ENCODE results near the gene ELL. TPM values are rescaled to one million over a fixed set of nuclear protein-coding genes. Genes with fewer than 3 reads are reported as not detected.

ELL gene
- total RNA-seq, 1 experiment from 2014 or later = 21.0 TPM

DNA sequence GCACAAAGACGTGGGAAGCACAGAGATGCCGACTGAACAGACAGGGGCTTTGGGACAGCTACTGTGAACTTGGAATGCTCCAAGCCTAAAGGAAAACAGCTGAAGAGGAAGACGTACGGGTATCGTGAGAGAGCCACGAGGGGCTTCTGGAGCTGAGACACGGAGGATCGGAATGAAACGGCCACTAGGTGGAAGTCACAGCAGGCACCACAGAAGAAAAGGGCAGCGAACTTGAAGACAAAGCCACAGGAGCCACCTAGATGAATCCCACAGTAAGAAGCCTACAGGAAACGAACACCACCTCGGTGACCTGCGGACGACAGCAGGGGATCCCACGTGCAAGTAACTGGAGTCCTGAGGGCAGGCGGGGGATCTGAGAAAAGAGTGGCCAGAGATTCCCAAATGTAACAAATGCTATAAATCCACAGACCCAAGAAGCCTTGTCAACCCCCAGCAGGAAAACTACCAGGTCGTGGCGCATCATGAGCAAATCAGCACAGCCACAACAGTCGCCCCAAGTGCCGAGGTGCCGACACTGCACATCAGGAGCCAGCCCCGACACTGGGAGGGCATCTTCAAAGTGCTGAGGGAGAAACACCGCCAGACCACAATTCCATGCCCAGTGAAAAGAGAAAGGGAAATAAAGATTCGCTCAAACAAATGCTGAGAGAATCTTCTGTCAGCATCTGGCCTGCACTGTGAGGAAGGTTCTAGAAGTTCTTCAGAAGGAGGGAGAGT is 44.7 kb downstream of the ELL start:
- Histone ChIP-seq H3K9me2 (replicated peaks; ENCODE audit: low read length) (no peaks in the 10 kb centered on the region), H3K9ac (ENCODE audit: low read length) (no peak overlapping the region), H3K4me3 (ENCODE audit: low read length) (no peak overlapping the region), H3K36me3 (ENCODE audit: low read depth, low read length) (no peaks in the 10 kb centered on the region), H4K20me1 (ENCODE audit: low read length) (peaks cover 17% of the 10 kb centered on the region; the same call in 1 of the 2 replicates), H3F3A (ENCODE audit: low read length, unreplicated experiment) (no peaks in the 10 kb centered on the region), H3K9me3 (ENCODE audit: low read length) (no peaks in the 10 kb centered on the region), H3K4me1 (ENCODE audit: insufficient read depth, low read length) (peaks cover 17% of the 10 kb centered on the region), H3K27me3 (ENCODE audit: low read length) (no peaks in the 10 kb centered on the region), H2AFZ (ENCODE audit: low read length) (no peak overlapping the region), H3K4me2 (ENCODE audit: low read length) (no peak overlapping the region), H3K27ac (ENCODE audit: low read length) (no peak overlapping the region), H3K79me2 (ENCODE audit: low read length) (peaks cover 90% of the 10 kb centered on the region)
- intact Hi-C loops (cut with micrococcal nuclease) = no loop called here
- TF ChIP-seq EZH2phosphoT487 (IDR thresholded peaks at IDR 0.05; ENCODE audit: borderline replicate concordance, low read length) = no peak
- peak; percentile 40 for TF ChIP-seq CTCF (conservative IDR thresholded peaks at IDR 0.05; ENCODE audit: low read depth, low read length)
- ChIA-PET CTCF (no interaction called here), POLR2A (ENCODE audit: unreplicated experiment) (no interaction called here)
- ATAC-seq (no peak), DNase-seq (no peak)
- BruUV-seq (replicated peaks) = no TSS peak

DNA sequence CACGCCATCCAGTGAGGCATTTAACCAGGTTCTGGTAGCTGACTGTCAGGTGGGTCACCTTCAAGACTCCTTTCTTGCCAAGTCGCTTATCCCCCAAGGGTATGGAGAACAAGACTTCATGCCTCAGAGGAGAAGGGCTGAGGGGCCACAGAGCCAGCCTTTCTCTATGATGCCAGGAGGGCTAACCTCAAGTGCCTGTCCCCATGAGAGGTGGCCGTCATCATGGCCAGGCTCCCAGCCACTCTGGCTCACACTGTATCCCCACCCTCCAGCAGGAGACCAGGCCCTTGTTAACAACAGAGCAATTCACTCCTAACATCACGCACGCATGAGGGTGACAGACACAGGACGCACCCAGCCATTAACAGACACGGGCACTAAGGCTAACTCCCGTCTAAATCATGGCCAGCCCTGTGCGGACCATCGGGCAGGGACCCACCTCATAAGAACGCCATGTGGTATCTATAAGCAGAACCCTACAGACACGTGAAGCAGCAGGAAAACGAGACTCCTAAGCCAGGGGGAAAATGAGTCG is 45.3 kb downstream of the ELL start:
- ATAC-seq (no peak), DNase-seq (no peak)
- no TSS peak for BruUV-seq (replicated peaks)
- Histone ChIP-seq H3K36me3 (ENCODE audit: low read depth, low read length) (no peaks in the 10 kb centered on the region), H3K9me2 (replicated peaks; ENCODE audit: low read length) (no peaks in the 10 kb centered on the region), H3K79me2 (ENCODE audit: low read length) (peaks cover 85% of the 10 kb centered on the region), H3K4me3 (ENCODE audit: low read length) (no peak overlapping the region), H3K4me1 (ENCODE audit: insufficient read depth, low read length) (peaks cover 17% of the 10 kb centered on the region), H4K20me1 (ENCODE audit: low read length) (peaks cover 17% of the 10 kb centered on the region; the same call in 1 of the 2 replicates), H3K9ac (ENCODE audit: low read length) (no peak overlapping the region), H2AFZ (ENCODE audit: low read length) (no peak overlapping the region), H3K9me3 (ENCODE audit: low read length) (no peaks in the 10 kb centered on the region), H3K27ac (ENCODE audit: low read length) (no peak overlapping the region), H3F3A (ENCODE audit: low read length, unreplicated experiment) (no peaks in the 10 kb centered on the region), H3K4me2 (ENCODE audit: low read length) (no peak overlapping the region), H3K27me3 (ENCODE audit: low read length) (no peaks in the 10 kb centered on the region)
- TF ChIP-seq CTCF (conservative IDR thresholded peaks at IDR 0.05; ENCODE audit: low read depth, low read length) (no peak), EZH2 (IDR thresholded peaks at IDR 0.05; ENCODE audit: low read length, unreplicated experiment) (no peak), EZH2phosphoT487 (IDR thresholded peaks at IDR 0.05; ENCODE audit: borderline replicate concordance, low read length) (no peak)
- ChIA-PET CTCF (no interaction called here), POLR2A (ENCODE audit: unreplicated experiment) (no interaction called here)
- intact Hi-C loops (cut with micrococcal nuclease) = no loop called here

DNA sequence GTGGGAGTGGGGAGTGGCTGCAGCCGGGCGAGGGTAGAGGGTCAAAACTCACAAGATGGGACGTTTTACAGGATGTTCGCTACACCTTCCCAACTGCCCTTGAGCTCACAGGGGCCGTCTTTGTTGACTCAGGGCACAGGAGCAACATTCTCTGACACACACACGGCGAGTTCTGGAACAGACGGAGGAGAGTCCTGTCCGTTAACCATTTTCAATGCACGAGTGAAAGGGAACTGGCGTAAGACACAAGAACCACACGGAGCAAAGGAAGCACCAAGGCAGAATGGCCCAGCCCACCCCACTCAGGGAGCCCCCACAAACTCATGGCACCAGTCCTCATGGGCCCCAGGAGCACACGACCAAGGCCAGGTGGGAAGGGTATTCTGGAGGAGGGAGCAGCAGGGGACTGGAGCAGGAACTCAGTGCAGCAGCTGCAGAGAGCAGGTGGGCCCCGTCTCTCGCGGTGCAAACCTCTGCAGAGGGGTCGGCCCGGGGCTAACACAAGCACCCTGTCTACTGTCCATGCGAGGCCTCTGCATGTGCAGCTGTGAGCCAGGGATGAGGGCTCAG is 46.0 kb downstream of the ELL start:
- POLR2A ChIA-PET (ENCODE audit: unreplicated experiment) = no interaction called here
- BruUV-seq (replicated peaks) = no TSS peak
- H3K4me2 ChIP-seq (ENCODE audit: low read length) = no peak overlapping the region
- intact Hi-C loops (cut with micrococcal nuclease) = no loop called here
- peaks cover 17% of the 10 kb centered on the region; the same call in 1 of the 2 replicates for H4K20me1 ChIP-seq (ENCODE audit: low read length)
- H3K79me2 ChIP-seq (ENCODE audit: low read length) = peaks cover 77% of the 10 kb centered on the region
- H3K27me3 ChIP-seq (ENCODE audit: low read length) = no peaks in the 10 kb centered on the region
- CTCF ChIA-PET = interaction anchor here (0.6 kb wide), 1 partner anchor 25 kb away, joined by 3 read pairs; no protein-coding TSS in a partner anchor
- no peak overlapping the region for H3K27ac ChIP-seq (ENCODE audit: low read length)
- TF ChIP-seq EZH2 (IDR thresholded peaks at IDR 0.05; ENCODE audit: low read length, unreplicated experiment) = no peak
- TF ChIP-seq EZH2phosphoT487 (IDR thresholded peaks at IDR 0.05; ENCODE audit: borderline replicate concordance, low read length) = no peak
- no peak for TF ChIP-seq CTCF (conservative IDR thresholded peaks at IDR 0.05; ENCODE audit: low read depth, low read length)
- H3K4me3 ChIP-seq (ENCODE audit: low read length) = no peak overlapping the region
- H3K9me2 ChIP-seq (replicated peaks; ENCODE audit: low read length) = no peaks in the 10 kb centered on the region
- H3K9ac ChIP-seq (ENCODE audit: low read length) = no peak overlapping the region
- no peaks in the 10 kb centered on the region for H3K36me3 ChIP-seq (ENCODE audit: low read depth, low read length)
- H3K9me3 ChIP-seq (ENCODE audit: low read length) = no peaks in the 10 kb centered on the region
- DNase-seq (no peak), ATAC-seq (no peak)
- no peak overlapping the region for H2AFZ ChIP-seq (ENCODE audit: low read length)
- H3F3A ChIP-seq (ENCODE audit: low read length, unreplicated experiment) = no peaks in the 10 kb centered on the region
- peaks cover 17% of the 10 kb centered on the region for H3K4me1 ChIP-seq (ENCODE audit: insufficient read depth, low read length)

Measured in PC-3 (cell line).